ENCODE measurements around the gene CKAP5. TPM values are rescaled to one million over a fixed set of nuclear protein-coding genes. Genes with fewer than 3 reads are reported as not detected.

CKAP5 gene
- total RNA-seq, 2 experiments from 2014 or later: 161 to 243 TPM

GRCh38 chr11:46856605-46857343 is 10.7 kb upstream of the CKAP5 start:
- ChIA-PET CTCF (ENCODE audit: unreplicated experiment) (no interaction called here), POLR2A (interaction anchor here (1.0 kb wide), 1 partner anchor 14 kb away, joined by 4 read pairs; no protein-coding TSS in a partner anchor)
- Histone ChIP-seq H3K9me3 (ENCODE audit: low read length) (no peaks in the 10 kb centered on the region), H3K9me2 (ENCODE audit: insufficient read depth, low read length) (no peaks in the 10 kb centered on the region), H4K20me1 (ENCODE audit: insufficient read depth, low read length) (no peaks in the 10 kb centered on the region), H3K4me1 (ENCODE audit: insufficient read depth, low read length, poor library complexity, severe bottlenecking) (peaks cover 3% of the 10 kb centered on the region), H3K4me3 (ENCODE audit: low read depth, low read length, poor library complexity, severe bottlenecking) (no peak overlapping the region), H3K79me2 (ENCODE audit: insufficient read depth, low read depth, low read length) (no peaks in the 10 kb centered on the region), H3K4me2 (ENCODE audit: low read length) (no peak overlapping the region), H3K27ac (ENCODE audit: low read depth, low read length, poor library complexity, severe bottlenecking) (no peak overlapping the region), H3K36me3 (ENCODE audit: insufficient read depth, low read length) (peaks cover 60% of the 10 kb centered on the region), H2AFZ (ENCODE audit: low read length) (no peak overlapping the region)
- intact Hi-C loops (cut with micrococcal nuclease; ENCODE audit: unreplicated experiment): no loop called here
- DNase-seq (ENCODE audit: low spot score): no peak
- TF ChIP-seq EZH2phosphoT487 (IDR thresholded peaks at IDR 0.05; ENCODE audit: borderline replicate concordance, low read depth, low read length): no peak
- no peak for TF ChIP-seq CTCF (conservative IDR thresholded peaks at IDR 0.05; ENCODE audit: low read length)
- TSS peak; percentile 62 for BruUV-seq (replicated peaks)

GRCh38 chr11:46855863-46856262 is 9.8 kb upstream of the CKAP5 start:
- Histone ChIP-seq H3K79me2 (ENCODE audit: insufficient read depth, low read depth, low read length) (no peaks in the 10 kb centered on the region), H4K20me1 (ENCODE audit: insufficient read depth, low read length) (no peaks in the 10 kb centered on the region), H3K4me2 (ENCODE audit: low read length) (no peak overlapping the region), H3K4me1 (ENCODE audit: insufficient read depth, low read length, poor library complexity, severe bottlenecking) (peaks cover 3% of the 10 kb centered on the region), H3K9me3 (ENCODE audit: low read length) (no peaks in the 10 kb centered on the region), H3K9me2 (ENCODE audit: insufficient read depth, low read length) (no peaks in the 10 kb centered on the region), H2AFZ (ENCODE audit: low read length) (no peak overlapping the region), H3K27ac (ENCODE audit: low read depth, low read length, poor library complexity, severe bottlenecking) (no peak overlapping the region), H3K4me3 (ENCODE audit: low read depth, low read length, poor library complexity, severe bottlenecking) (no peak overlapping the region), H3K36me3 (ENCODE audit: insufficient read depth, low read length) (peaks cover 52% of the 10 kb centered on the region)
- POLR2A ChIA-PET: interaction anchor here (0.6 to 1.0 kb wide), 3 partner anchors 15 to 278 kb away, joined by 3 to 4 read pairs (median 3); no protein-coding TSS in a partner anchor
- DNase-seq (ENCODE audit: low spot score): no peak
- TF ChIP-seq EZH2phosphoT487 (IDR thresholded peaks at IDR 0.05; ENCODE audit: borderline replicate concordance, low read depth, low read length): no peak
- no peak for TF ChIP-seq CTCF (conservative IDR thresholded peaks at IDR 0.05; ENCODE audit: low read length)
- intact Hi-C loops (cut with micrococcal nuclease; ENCODE audit: unreplicated experiment): no loop called here
- CTCF ChIA-PET (ENCODE audit: unreplicated experiment): no interaction called here
- BruUV-seq (replicated peaks): no TSS peak

DNA sequence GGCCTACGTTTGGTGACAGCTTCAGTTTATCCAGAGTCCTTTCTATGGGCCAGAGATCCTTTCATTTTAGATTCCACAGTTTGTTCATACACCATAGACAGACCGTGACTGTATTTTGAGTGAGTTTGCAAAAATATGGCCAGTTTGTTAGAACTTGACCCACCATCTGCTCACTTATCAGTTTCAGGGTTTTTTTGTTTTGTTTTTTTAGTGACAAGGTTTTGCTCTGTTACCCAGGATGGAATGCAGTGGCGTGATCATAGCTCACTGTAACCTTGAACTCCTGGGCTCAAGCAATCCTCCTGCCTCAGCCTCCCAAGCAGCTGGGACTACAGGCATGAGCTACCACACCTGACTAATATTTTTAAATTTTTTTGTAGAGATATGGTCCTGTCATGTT is 9.1 kb upstream of the CKAP5 start:
- no peak overlapping the region for H3K27ac ChIP-seq (ENCODE audit: low read depth, low read length, poor library complexity, severe bottlenecking)
- ChIA-PET CTCF (ENCODE audit: unreplicated experiment) (no interaction called here), POLR2A (interaction anchor here (0.6 to 0.9 kb wide), 2 partner anchors 279 to 308 kb away, joined by 3 read pairs; no protein-coding TSS in a partner anchor)
- no TSS peak for BruUV-seq (replicated peaks)
- H3K4me2 ChIP-seq (ENCODE audit: low read length): no peak overlapping the region
- peaks cover 3% of the 10 kb centered on the region for H3K4me1 ChIP-seq (ENCODE audit: insufficient read depth, low read length, poor library complexity, severe bottlenecking)
- no peaks in the 10 kb centered on the region for H3K79me2 ChIP-seq (ENCODE audit: insufficient read depth, low read depth, low read length)
- no peaks in the 10 kb centered on the region for H3K9me3 ChIP-seq (ENCODE audit: low read length)
- intact Hi-C loops (cut with micrococcal nuclease; ENCODE audit: unreplicated experiment): no loop called here
- H4K20me1 ChIP-seq (ENCODE audit: insufficient read depth, low read length): no peaks in the 10 kb centered on the region
- TF ChIP-seq EZH2phosphoT487 (IDR thresholded peaks at IDR 0.05; ENCODE audit: borderline replicate concordance, low read depth, low read length): no peak
- H2AFZ ChIP-seq (ENCODE audit: low read length): no peak overlapping the region
- no peak overlapping the region for H3K4me3 ChIP-seq (ENCODE audit: low read depth, low read length, poor library complexity, severe bottlenecking)
- no peaks in the 10 kb centered on the region for H3K9me2 ChIP-seq (ENCODE audit: insufficient read depth, low read length)
- peaks cover 45% of the 10 kb centered on the region for H3K36me3 ChIP-seq (ENCODE audit: insufficient read depth, low read length)
- no peak for DNase-seq (ENCODE audit: low spot score)
